NCI-H2029 treated with DMSO at 0.1 percent for 48 hours (cell line): ENCODE data around the gene FSTL4.
"Not testable (repeated sequence)": the region's sequence is repeated elsewhere in the genome, so short reads cannot be mapped to it uniquely, and the experiment has no call there.

Source experiments
- DNase-seq: peaks from one replicate; lab custom pipeline; 2025; lab: John Stamatoyannopoulos, UW

FSTL4 gene

GRCh38 chr5:133552925-133553525 lies 59.3 kb downstream of the FSTL4 start:
- DNase-seq: no peak

DNA sequence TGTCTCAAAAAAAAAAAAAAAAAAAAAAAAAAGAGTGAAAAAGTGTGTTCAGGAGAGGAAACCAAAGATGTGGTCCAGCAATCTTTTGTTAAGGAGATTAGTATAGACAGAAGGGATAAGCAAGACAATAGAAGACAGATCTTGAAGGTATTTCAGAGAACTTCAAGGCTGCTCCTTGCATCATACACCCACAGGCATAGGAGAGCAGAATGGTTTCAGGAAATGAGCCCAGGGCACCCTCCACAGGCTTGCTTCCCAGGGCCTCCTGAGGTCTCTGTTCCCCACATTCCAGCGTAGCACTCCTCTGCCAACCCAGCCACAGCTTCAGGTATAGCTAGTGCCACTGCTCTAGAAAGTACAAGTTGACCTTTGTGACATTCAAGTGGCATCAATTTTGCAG lies 65.8 kb downstream of the FSTL4 start:
- no peak for DNase-seq

GRCh38 chr5:133544346-133544745 lies 68.0 kb downstream of the FSTL4 start:
- DNase-seq: no peak

- DNase-seq: no peak
Measured at GRCh38 chr5:133539818-133540217, 72.5 kb downstream of the FSTL4 start.

GRCh38 chr5:133538718-133539117 lies 73.6 kb downstream of the FSTL4 start:
- no peak for DNase-seq

- not testable (repeated sequence) for DNase-seq
Measured at GRCh38 chr5:133535241-133535929, 77.0 kb downstream of the FSTL4 start.

GRCh38 chr5:133534566-133534965 lies 77.8 kb downstream of the FSTL4 start:
- no peak for DNase-seq

- DNase-seq: no peak
Measured at GRCh38 chr5:133533541-133533940, 78.8 kb downstream of the FSTL4 start.

DNA sequence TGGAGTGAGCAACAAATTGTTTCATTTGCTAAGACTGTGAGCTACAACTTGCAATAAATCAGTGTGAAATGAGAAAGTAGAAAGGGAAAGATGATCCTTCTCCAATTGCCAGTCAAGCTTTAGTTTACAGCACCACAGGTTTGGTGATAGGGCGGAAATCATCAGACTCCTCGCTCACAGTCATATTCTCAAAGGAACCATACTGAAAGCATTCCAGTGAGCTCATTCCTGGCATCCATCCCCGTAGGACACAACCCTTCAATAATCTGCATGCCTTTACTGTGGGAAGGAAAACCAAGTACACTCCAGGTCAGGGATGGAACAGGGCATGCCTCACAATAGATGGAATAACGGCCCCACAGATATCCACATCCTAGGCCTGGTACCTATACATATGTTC lies 80.7 kb downstream of the FSTL4 start:
- DNase-seq: no peak

- no peak for DNase-seq
Measured at GRCh38 chr5:133531178-133531577, 81.2 kb downstream of the FSTL4 start.

DNA sequence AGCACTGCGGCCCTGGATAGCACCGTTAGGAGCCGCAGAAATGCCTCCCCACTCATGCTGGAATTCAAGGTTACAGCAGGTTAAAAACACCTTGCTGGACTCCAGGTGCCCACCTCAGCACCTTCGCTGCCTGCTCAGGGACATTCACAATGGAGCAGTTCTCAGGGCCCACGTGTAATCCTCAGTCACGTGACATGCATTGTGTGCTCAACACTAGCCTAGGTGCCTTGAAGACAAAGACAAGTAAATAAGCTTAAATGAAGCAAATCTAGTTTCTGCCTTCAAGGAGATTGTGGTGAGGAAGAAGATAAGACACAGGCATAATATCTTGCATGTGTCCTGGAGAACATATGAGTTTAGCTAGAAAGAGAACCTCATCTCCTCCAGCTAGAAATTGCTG lies 82.1 kb downstream of the FSTL4 start:
- DNase-seq: no peak

GRCh38 chr5:133528841-133529240 lies 83.5 kb downstream of the FSTL4 start:
- DNase-seq: no peak

GRCh38 chr5:133527311-133527710 lies 85.0 kb downstream of the FSTL4 start:
- DNase-seq: no peak

DNA sequence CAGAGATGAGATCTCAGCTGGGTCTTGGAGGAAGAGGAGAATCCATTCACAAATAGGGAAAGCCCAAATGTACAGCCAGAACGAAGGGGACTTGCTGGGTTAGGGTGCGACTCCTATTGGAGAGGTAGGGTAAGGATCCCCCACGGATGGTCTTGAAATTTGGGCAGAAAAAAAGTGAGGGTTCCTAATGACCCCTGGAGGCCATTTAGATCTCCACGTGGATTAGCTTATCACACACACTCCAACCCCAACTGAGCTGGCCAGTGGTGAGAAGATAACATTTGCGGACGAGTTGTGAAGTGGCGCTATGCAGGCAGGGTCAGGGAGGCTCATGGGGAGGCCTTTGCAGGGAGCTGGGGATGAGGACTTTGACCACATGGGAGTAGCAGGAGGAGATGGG lies 86.0 kb downstream of the FSTL4 start:
- DNase-seq: no peak

- no peak for DNase-seq
Measured at GRCh38 chr5:133525126-133525525, 87.2 kb downstream of the FSTL4 start.

- no peak for DNase-seq
Measured at GRCh38 chr5:133524666-133525065, 87.7 kb downstream of the FSTL4 start.

GRCh38 chr5:133523961-133524586 lies 88.3 kb downstream of the FSTL4 start:
- DNase-seq: no peak

- DNase-seq: no peak
Measured at GRCh38 chr5:133523013-133523658, 89.2 kb downstream of the FSTL4 start.

DNA sequence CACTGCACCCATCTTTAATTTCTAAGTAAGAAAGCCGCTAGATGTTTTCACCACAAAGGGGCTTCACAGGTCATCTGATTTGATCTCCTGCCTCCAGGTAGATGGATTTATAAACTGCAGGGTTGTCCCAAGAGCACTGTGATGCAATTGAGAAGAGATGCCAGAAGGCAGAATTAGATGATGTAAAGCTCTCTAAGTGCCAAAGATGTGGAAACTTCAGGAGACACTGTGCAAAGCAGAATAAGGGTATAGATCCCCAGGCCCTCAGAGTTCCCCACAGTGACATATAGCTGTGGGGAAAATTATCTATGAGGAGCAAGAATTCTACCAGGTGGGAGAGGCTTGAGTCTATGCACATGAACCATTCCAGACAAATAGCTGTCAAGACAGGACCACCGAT lies 90.5 kb downstream of the FSTL4 start:
- no peak for DNase-seq

GRCh38 chr5:133520991-133521706 lies 91.2 kb downstream of the FSTL4 start:
- DNase-seq: no peak

DNA sequence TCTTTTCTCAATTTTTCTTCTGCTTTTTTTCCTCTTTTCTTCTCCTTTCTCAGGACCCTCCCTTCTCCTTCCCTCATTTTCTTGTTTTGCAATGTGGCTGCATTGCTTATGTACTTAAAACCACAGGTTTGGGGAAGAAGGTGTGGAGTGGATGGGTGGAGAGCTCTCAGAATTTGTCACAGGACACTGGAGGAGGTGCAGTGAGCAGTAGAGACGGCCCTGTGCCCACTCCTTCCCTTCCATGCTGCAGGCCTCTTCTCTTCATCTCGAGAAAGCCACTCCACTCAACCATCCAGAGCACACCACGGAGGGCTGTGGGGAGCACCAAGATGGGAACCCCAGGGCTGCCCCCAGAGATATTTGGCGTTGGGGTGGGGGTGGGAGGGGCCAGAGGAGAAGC lies 92.3 kb downstream of the FSTL4 start:
- no peak for DNase-seq

GRCh38 chr5:133519191-133519590 lies 93.2 kb downstream of the FSTL4 start:
- no peak for DNase-seq
